ENCODE measurements around the gene ERGIC1. TPM values are rescaled to one million over a fixed set of nuclear protein-coding genes. Genes with fewer than 3 reads are reported as not detected.

Gene ERGIC1
- total and polyA plus RNA-seq, 2 of the 13 experiments (the other 11 are each of a cell fraction or from before 2014, with no cell fraction given): 78.5 to 184 TPM

GRCh38 chr5:172789687-172790495 is 44.2 kb upstream of the ERGIC1 start (continued):
- TF ChIP-seq KDM6A (CRISPR knock-in tag; IDR thresholded peaks at IDR 0.05; ENCODE audit: low read depth): peak; percentile 17; the same call in 1 of the 2 replicates
- TF ChIP-seq ATRX (CRISPR knock-in tag; IDR thresholded peaks at IDR 0.05; ENCODE audit: borderline replicate concordance): no peak
- TF ChIP-seq CEBPZ (IDR thresholded peaks at IDR 0.05; ENCODE audit: low read length): no peak
- TF ChIP-seq ZNF678 (CRISPR knock-in tag; IDR thresholded peaks at IDR 0.05): no peak
- TF ChIP-seq PTBP1 (IDR thresholded peaks at IDR 0.05; ENCODE audit: low read depth, low read length, poor library complexity, severe bottlenecking): no peak
- TF ChIP-seq EED (CRISPR knock-in tag; IDR thresholded peaks at IDR 0.05): no peak; the same call in 1 of the 2 replicates
- TF ChIP-seq NBN (conservative IDR thresholded peaks at IDR 0.05): no peak
- peak; percentile 91 for TF ChIP-seq USF2 (IDR thresholded peaks at IDR 0.05; ENCODE audit: low read depth, low read length)
- TF ChIP-seq USF2 (CRISPR knock-in tag; IDR thresholded peaks at IDR 0.05; ENCODE audit: borderline replicate concordance): peak; percentile 86; the same call in 1 of the 2 replicates
- no peak for TF ChIP-seq NFYC (CRISPR knock-in tag; IDR thresholded peaks at IDR 0.05)
- TF ChIP-seq ZNF484 (CRISPR knock-in tag; IDR thresholded peaks at IDR 0.05; ENCODE audit: borderline replicate concordance, low read depth): no peak
- no peak for TF ChIP-seq THAP7 (CRISPR knock-in tag; IDR thresholded peaks at IDR 0.05)
- TF ChIP-seq SYNCRIP (IDR thresholded peaks at IDR 0.05; ENCODE audit: insufficient read depth, low read depth, low read length): no peak
- no peak for TF ChIP-seq ZNF589 (CRISPR knock-in tag; conservative IDR thresholded peaks at IDR 0.05)
- TF ChIP-seq AKAP8 (CRISPR knock-in tag; IDR thresholded peaks at IDR 0.05): no peak
- TF ChIP-seq HNRNPLL (IDR thresholded peaks at IDR 0.05; ENCODE audit: low read depth, low read length, poor library complexity, severe bottlenecking): no peak
